GM12892 (cell line): ENCODE data around the gene ERVFRD-1. TPM values are rescaled to one million over a fixed set of nuclear protein-coding genes. Genes with fewer than 3 reads are reported as not detected.

ENCODE experiments used
- DNase-seq: peaks from one replicate; pipeline ENCODE4 v3.0.0; 2011; ENCODE audit not compliant: insufficient read length
- FAIRE-seq: peaks from 2 replicates; lab custom pipeline; 2011; peaks lifted over from hg19 to GRCh38; lab: Jason Lieb, UNC
- POLR2A ChIP-seq: IDR thresholded peaks from 2 replicates; pipeline ENCODE4 v1.6.1; 2011; ENCODE audit warnings: low read depth, low read length, control low read depth
- POLR2AphosphoS5 ChIP-seq: IDR thresholded peaks from 2 replicates; pipeline ENCODE4 v1.6.1; 2011; ENCODE audit warnings: low read depth, low read length, control low read depth
- TAF1 ChIP-seq: IDR thresholded peaks from 2 replicates; pipeline ENCODE4 v1.6.1; 2011; ENCODE audit warnings: low read depth, mild to moderate bottlenecking, control low read depth, low read length, borderline replicate concordance
- polyA plus RNA-seq: library from polyadenylated mRNA; unstranded; fragments of >200 nt; gene quantifications from one replicate; pipeline ENCODE4 v1.2.1, GENCODE V29; 2012; ENCODE audit warnings: missing spikeins, inconsistent platforms; ENCODE audit not compliant: missing spikeins

Gene ERVFRD-1
- polyA plus RNA-seq = 0.55 TPM

- FAIRE-seq (no peak), DNase-seq (no peak)
- no peak for TF ChIP-seq POLR2A
- TF ChIP-seq POLR2AphosphoS5 = no peak
- TF ChIP-seq TAF1 = no peak
Measured at GRCh38 chr6:11110921-11111768, at the start of gene ERVFRD-1. Gene ERVFRD-1, minus strand, starts transcription at chr6:11111725. Its CDS starts 6,415 bp downstream, at chr6:11105310.

DNA sequence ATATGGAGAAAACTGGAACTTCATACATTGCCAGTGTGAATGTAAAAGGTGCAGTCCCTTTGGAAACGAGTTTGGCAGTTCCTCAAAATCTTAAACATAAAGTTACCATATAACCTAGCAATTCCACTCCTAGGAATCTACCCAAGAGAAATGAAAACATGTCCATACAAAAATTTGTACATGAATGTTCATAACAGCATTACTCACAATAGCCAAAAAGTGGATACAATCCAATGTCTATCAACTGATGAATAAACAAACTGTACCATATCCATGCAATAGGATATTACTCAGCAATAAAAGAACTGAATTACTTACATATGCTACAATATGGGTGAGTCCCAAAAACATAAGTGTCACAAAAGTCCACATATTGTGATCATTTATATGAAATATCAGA, 48.7 kb upstream of the ERVFRD-1 start:
- no peak for FAIRE-seq
- TF ChIP-seq POLR2A (no peak), POLR2AphosphoS5 (no peak), TAF1 (no peak)
- DNase-seq = no peak

DNA sequence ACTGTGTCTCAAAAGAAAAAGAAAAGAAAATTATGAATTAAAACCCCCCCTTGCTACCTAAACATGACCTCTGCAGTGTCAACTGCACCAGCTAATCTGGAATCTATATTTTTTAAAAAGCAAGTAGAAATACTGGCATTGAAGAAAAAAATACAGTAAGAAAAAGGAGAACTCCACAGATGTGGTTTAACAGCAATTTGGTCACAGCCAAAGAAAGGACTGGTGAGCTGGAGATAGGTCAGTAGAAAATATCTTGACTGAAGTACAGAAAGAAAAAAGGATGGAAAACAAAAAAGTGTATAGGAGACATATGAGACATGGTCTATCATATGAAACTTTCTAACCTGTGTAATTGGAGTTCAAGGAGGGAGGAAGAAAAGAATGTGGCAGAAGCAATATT, 44.1 kb upstream of the ERVFRD-1 start:
- no peak for FAIRE-seq
- TF ChIP-seq POLR2A (no peak), POLR2AphosphoS5 (no peak), TAF1 (no peak)

GRCh38 chr6:11153447-11153846, 41.9 kb upstream of the ERVFRD-1 start:
- DNase-seq (no peak), FAIRE-seq (no peak)
- TF ChIP-seq TAF1 = no peak
- TF ChIP-seq POLR2A = no peak
- no peak for TF ChIP-seq POLR2AphosphoS5

More for the DNA sequence above, 44.1 kb upstream of the ERVFRD-1 start:
- no peak for DNase-seq

DNA sequence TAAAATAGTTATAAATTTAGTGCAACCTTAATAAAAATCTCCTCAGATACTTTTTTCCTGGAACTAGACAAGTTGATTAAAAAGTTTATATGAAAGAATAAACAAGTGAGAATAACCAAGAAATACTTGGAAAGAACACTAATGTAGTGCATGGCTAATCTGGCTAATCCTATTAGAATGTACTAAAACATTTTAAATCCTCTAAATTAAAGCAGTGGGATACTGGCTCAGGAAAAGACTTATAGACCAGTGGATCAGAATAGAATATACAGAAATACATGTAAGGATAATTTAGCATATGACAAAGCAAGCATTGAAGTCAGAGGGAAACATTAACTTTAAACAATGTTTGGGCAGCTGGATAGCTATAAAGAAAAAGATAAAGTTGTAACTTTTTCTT, 41.1 kb upstream of the ERVFRD-1 start:
- TF ChIP-seq TAF1 (no peak), POLR2A (no peak), POLR2AphosphoS5 (no peak)
- DNase-seq (no peak), FAIRE-seq (no peak)

- TF ChIP-seq TAF1 = no peak
- no peak for DNase-seq
- no peak for FAIRE-seq
Measured at GRCh38 chr6:11151488-11151887, 40.0 kb upstream of the ERVFRD-1 start.

DNA sequence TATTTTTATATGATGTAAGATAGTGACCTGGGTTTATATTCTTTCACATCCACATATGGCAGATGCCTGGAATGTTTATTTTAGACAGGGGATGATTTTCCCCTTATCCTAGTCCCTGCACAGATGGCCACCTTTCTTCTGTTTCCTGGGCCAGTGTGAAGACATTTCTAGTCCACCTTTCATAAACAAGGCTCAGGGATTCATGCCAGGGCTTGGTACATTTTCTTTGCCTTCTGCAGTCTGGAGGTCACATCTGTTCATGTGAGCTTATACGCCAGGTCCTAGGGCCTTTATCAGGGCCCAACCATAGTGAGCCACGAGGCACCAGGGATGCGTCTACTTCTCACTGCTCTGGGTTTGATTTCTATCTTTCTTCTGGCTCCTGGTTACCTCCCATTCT, 38.0 kb upstream of the ERVFRD-1 start:
- DNase-seq (no peak), FAIRE-seq (no peak)
- no peak for TF ChIP-seq POLR2AphosphoS5
- TF ChIP-seq TAF1 = no peak

DNA sequence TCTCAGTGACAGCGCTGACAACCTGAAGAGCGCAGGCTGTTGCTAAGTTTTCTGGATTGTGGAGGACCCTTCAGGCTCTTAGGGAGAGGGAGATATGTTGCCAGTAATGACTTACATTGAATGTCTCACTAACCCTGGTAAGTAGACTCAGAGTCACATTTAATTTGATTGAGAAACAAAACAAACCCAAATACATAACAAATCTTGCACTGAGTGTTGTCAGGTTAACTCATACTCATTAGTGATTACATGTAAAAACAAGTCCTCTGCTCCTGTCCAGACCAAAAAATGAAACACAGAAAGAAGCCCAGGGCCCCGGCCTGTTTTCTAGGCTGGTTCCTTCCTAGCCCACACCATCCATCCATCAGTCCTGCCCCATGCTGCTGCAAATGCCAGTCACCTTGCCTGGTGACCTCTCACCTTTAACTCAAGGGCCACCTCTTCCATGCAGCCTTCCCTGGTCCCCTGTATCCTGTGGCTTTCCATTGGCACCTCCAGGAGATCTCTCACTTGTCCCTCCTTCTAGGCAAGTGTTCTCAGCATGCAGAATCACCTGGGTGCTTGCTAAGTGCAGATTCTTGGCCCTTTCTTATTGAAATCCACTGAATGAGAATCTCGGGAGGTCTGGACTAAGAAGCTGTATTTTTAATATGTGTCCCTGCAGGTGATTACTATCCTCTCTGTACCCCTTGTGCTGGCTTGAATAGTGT, 34.7 kb upstream of the ERVFRD-1 start:
- FAIRE-seq (no peak), DNase-seq (no peak)
- TF ChIP-seq POLR2A (no peak), POLR2AphosphoS5 (no peak), TAF1 (no peak)

DNA sequence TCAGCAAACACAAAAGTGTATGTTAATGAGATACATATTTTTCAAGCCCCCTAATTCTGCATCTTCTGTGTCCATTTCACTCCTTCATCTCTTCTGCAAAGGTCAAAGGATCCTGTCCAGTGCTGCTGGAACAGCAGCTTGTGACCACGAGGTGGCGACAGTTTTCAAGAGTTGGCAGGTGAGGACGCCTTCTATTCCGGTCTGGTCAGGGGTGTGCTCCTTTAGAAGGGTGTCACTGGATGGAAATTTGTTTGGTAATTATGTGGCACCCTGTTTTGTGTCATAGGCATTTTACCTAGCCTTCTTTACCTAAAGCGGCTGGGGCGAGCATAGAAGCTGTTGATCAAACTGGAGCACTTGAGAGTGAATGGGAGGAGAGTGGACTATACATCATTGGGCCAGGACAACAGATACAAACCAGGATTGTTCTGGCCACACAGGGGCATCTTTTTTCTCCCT, 32.9 kb upstream of the ERVFRD-1 start:
- no peak for TF ChIP-seq TAF1
- no peak for TF ChIP-seq POLR2AphosphoS5
- TF ChIP-seq POLR2A = no peak
- FAIRE-seq = peak; percentile 94
- peak; percentile 54 for DNase-seq

DNA sequence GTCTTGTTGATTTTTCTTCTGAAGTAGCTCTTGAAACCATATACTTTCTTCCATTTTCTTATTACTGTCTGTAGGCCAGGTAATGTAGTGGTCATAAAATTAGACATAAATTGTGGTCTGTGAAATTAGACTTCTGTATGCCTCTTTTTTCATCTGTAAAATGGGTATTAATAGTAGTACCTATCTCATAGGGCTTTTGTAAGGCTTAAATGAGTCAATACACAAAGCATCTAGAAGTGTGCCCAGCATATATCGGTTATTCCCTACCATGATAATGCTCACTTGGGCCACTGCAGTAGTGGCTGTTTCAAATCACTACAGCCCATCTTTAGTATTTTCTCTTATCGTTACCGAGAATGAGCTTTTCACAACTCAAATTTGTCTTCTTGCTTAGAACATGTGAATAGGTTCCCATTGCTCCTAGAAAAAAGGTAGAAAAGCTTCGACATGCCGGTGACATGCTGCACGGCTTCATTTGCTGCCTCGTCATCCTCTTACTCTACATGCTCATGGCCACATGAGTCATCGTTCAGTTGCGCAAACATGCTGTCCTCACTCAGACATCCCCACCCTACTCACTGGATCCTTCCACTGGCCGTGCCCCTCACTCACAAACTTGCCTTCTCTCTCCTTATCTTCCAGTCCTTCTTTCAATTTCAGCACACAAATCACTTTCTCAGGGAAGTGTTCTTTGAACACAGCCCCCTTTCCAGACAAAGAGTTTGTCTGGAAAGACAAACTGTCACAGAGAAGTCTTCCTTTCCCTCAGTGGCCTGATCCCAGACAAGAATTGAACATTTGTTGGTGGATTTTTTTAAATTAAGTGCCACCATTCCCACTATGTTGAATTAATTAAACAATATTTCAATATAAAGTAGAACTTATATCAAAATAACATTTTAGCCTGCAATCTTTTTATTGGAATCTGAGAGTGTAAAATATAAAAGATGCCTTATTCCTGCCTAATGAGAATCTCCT, 32.2 kb upstream of the ERVFRD-1 start:
- FAIRE-seq (no peak), DNase-seq (no peak)
- TF ChIP-seq POLR2AphosphoS5 = no peak
- no peak for TF ChIP-seq POLR2A
- TF ChIP-seq TAF1 = no peak

DNA sequence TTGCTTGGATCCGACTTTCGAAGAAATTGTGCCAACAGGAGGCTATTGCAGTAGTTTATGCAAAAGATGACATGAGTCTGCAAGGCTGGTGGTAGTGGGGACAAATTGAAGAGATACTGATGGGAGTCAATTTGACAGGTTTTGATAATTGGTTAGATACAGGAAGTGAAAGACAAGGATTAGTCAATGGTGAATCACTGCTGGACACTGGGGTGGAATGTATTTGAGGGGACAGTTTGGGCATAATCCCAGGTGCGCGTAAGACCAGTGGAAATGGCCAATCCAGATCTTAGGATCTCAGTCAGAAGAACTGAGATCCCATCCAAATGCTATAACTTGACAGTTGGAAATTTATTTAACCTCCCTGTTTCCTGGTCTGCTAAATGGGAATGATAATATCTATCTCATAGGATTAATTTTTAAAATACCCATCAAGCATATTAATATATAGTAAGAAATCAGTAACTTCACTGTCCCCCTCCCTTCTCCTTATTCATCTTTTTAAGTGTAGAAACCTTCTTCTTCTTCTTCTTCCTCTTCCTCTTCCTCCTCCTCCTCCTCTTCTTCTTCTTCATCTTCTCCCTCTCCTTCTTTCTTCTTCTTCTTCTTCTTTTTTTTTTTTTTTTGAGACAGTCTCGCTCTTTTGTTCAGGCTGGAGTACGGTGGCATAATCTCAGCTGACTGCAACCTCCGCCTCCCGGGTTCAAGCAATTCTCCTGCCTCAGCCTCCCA, 30.9 kb upstream of the ERVFRD-1 start:
- no peak for DNase-seq
- FAIRE-seq = no peak
- TF ChIP-seq TAF1 (no peak), POLR2AphosphoS5 (no peak), POLR2A (no peak)
